ENCODE results near the gene NYAP2. TPM values are rescaled to one million over a fixed set of nuclear protein-coding genes. Genes with fewer than 3 reads are reported as not detected.

The NYAP2 gene
- total RNA-seq, 3 donors from 2014 or later, result 0.11 TPM; not detected in 2

GRCh38 chr2:225670111-225670974, 270.8 kb downstream of the NYAP2 start:
- ATAC-seq (no peak), DNase-seq (no peak)
- Mint-ChIP-seq H3K36me3 (ENCODE audit: insufficient read depth) (no peaks in the 10 kb centered on the region), H3K9me3 (no peaks in the 10 kb centered on the region), H3K4me1 (ENCODE audit: low read depth) (no peaks in the 10 kb centered on the region), H3K27me3 (ENCODE audit: low read depth) (peaks cover 4% of the 10 kb centered on the region), H3K4me3 (no peak overlapping the region)

- no peak for ATAC-seq
Measured at GRCh38 chr2:225678792-225679191, 279.3 kb downstream of the NYAP2 start.

GRCh38 chr2:225683258-225683657, 283.7 kb downstream of the NYAP2 start:
- DNase-seq (no peak), ATAC-seq (no peak)
- H3K36me3 Mint-ChIP-seq (ENCODE audit: insufficient read depth), result no peaks in the 10 kb centered on the region
- H3K4me3 Mint-ChIP-seq, result no peak overlapping the region
- peaks cover 11% of the 10 kb centered on the region for H3K27me3 Mint-ChIP-seq (ENCODE audit: low read depth)
- no peaks in the 10 kb centered on the region for H3K4me1 Mint-ChIP-seq (ENCODE audit: low read depth)
- H3K9me3 Mint-ChIP-seq, result no peaks in the 10 kb centered on the region

More at GRCh38 chr2:225678792-225679191, 279.3 kb downstream of the NYAP2 start:
- Mint-ChIP-seq H3K27me3 (ENCODE audit: low read depth) (peaks cover 10% of the 10 kb centered on the region), H3K4me1 (ENCODE audit: low read depth) (no peaks in the 10 kb centered on the region), H3K36me3 (ENCODE audit: insufficient read depth) (no peaks in the 10 kb centered on the region), H3K9me3 (no peaks in the 10 kb centered on the region), H3K4me3 (no peak overlapping the region)
- no peak for DNase-seq

GRCh38 chr2:225690153-225690552, 290.6 kb downstream of the NYAP2 start:
- no peak for DNase-seq
- peaks cover 3% of the 10 kb centered on the region for H3K27me3 Mint-ChIP-seq (ENCODE audit: low read depth)
- H3K4me1 Mint-ChIP-seq (ENCODE audit: low read depth), result no peaks in the 10 kb centered on the region
- no peaks in the 10 kb centered on the region for H3K9me3 Mint-ChIP-seq
- H3K4me3 Mint-ChIP-seq, result no peak overlapping the region
- ATAC-seq, result no peak
- no peaks in the 10 kb centered on the region for H3K36me3 Mint-ChIP-seq (ENCODE audit: insufficient read depth)

- Mint-ChIP-seq H3K4me1 (ENCODE audit: low read depth) (no peaks in the 10 kb centered on the region), H3K27me3 (ENCODE audit: low read depth) (no peaks in the 10 kb centered on the region), H3K36me3 (ENCODE audit: insufficient read depth) (no peaks in the 10 kb centered on the region), H3K4me3 (no peak overlapping the region), H3K9me3 (no peaks in the 10 kb centered on the region)
- no peak for DNase-seq
- no peak for ATAC-seq
Measured at GRCh38 chr2:225691711-225692110, 292.2 kb downstream of the NYAP2 start.

- H3K4me3 Mint-ChIP-seq, result no peak overlapping the region
- H3K9me3 Mint-ChIP-seq, result no peaks in the 10 kb centered on the region
- no peaks in the 10 kb centered on the region for H3K4me1 Mint-ChIP-seq (ENCODE audit: low read depth)
- no peak for ATAC-seq
- no peaks in the 10 kb centered on the region for H3K36me3 Mint-ChIP-seq (ENCODE audit: insufficient read depth)
- no peaks in the 10 kb centered on the region for H3K27me3 Mint-ChIP-seq (ENCODE audit: low read depth)
- DNase-seq, result no peak
Measured at GRCh38 chr2:225693259-225693658, 293.7 kb downstream of the NYAP2 start.

- Mint-ChIP-seq H3K4me3 (no peak overlapping the region), H3K4me1 (ENCODE audit: low read depth) (no peaks in the 10 kb centered on the region)
- ATAC-seq, result no peak
Measured at GRCh38 chr2:225694664-225695063, 295.2 kb downstream of the NYAP2 start.

GRCh38 chr2:225697936-225698335, 298.4 kb downstream of the NYAP2 start:
- no peak for DNase-seq
- Mint-ChIP-seq H3K36me3 (ENCODE audit: insufficient read depth) (no peaks in the 10 kb centered on the region), H3K4me3 (no peak overlapping the region), H3K4me1 (ENCODE audit: low read depth) (no peaks in the 10 kb centered on the region), H3K9me3 (no peaks in the 10 kb centered on the region), H3K27me3 (ENCODE audit: low read depth) (peaks cover 9% of the 10 kb centered on the region)
- ATAC-seq, result no peak

More at GRCh38 chr2:225694664-225695063, 295.2 kb downstream of the NYAP2 start:
- Mint-ChIP-seq H3K36me3 (ENCODE audit: insufficient read depth) (no peaks in the 10 kb centered on the region), H3K27me3 (ENCODE audit: low read depth) (peaks cover 4% of the 10 kb centered on the region), H3K9me3 (no peaks in the 10 kb centered on the region)
- no peak for DNase-seq

Data from activated T-cell treated with anti-CD3 and anti-CD28 coated beads, Interleukin-2, amount 50 U/mL, for 4 hours (primary cell).